ENCODE measurements around the gene WDR26.
A peak's percentile ranks its signal among the peaks of the same experiment; 100 is the strongest.

Gene WDR26

GRCh38 chr1:224392411-224393249 is 42.0 kb downstream of the WDR26 start:
- DNase-seq = peak; percentile 32
- no peak overlapping the region for H3K18ac ChIP-seq (ENCODE audit: low read depth in 1 of 2, low read length in 2 of 2)
- H3K4me3 ChIP-seq (ENCODE audit: insufficient read depth in 1 of 2, low read depth in 1 of 2, low read length in 2 of 2) = no peak overlapping the region
- H2BK5ac ChIP-seq (ENCODE audit: low read depth, low read length, poor library complexity, severe bottlenecking) = no peak overlapping the region
- H3K36me3 ChIP-seq (ENCODE audit: control insufficient read depth in 1 of 2, insufficient read depth in 2 of 2, low read depth in 1 of 2, low read length in 2 of 2) = peaks cover 25 to 98% of the 10 kb centered on the region in 2 experiments
- no peak overlapping the region for H2BK12ac ChIP-seq (ENCODE audit: low read length in 2 of 2)
- no peak overlapping the region for H2AK5ac ChIP-seq (ENCODE audit: low read length, severe bottlenecking)
- no peak overlapping the region for H2BK15ac ChIP-seq (ENCODE audit: low read depth, poor library complexity, severe bottlenecking)
- H3K4ac ChIP-seq (ENCODE audit: low read depth in 1 of 2, low read length in 2 of 2) = no peak overlapping the region
- H3K79me1 ChIP-seq (replicated peaks; ENCODE audit: low read length, poor library complexity, severe bottlenecking) = peaks cover 13% of the 10 kb centered on the region
- no peak overlapping the region for H3K23ac ChIP-seq (ENCODE audit: low read length in 2 of 2)
- no peaks in the 10 kb centered on the region for H3K27me3 ChIP-seq (ENCODE audit: control insufficient read depth in 1 of 2, insufficient read depth in 1 of 2, low read length in 2 of 2)
- no peak overlapping the region for H2BK120ac ChIP-seq (ENCODE audit: low read depth, low read length)
- H2AFZ ChIP-seq (ENCODE audit: low read depth, low read length) = no peak overlapping the region
- no peak overlapping the region for H4K8ac ChIP-seq (ENCODE audit: low read length)
- no peak overlapping the region for H4K91ac ChIP-seq (ENCODE audit: low read length)
- no peak overlapping the region for H3K27ac ChIP-seq (ENCODE audit: low read length, poor library complexity, severe bottlenecking)
- 96% methylated on average over 3 of the region's 4 CpGs for WGBS
- no peaks in the 10 kb centered on the region for H3K4me1 ChIP-seq (ENCODE audit: control insufficient read depth, insufficient read depth, low read depth, low read length)
- no peak overlapping the region for H3K14ac ChIP-seq (ENCODE audit: low read length in 2 of 2)
- no peaks in the 10 kb centered on the region for H3K9me3 ChIP-seq (ENCODE audit: control insufficient read depth, low read length)
- H3K4me2 ChIP-seq (ENCODE audit: low read length, poor library complexity, severe bottlenecking) = no peak overlapping the region
- H3K9ac ChIP-seq (ENCODE audit: low read length) = no peak overlapping the region

DNA sequence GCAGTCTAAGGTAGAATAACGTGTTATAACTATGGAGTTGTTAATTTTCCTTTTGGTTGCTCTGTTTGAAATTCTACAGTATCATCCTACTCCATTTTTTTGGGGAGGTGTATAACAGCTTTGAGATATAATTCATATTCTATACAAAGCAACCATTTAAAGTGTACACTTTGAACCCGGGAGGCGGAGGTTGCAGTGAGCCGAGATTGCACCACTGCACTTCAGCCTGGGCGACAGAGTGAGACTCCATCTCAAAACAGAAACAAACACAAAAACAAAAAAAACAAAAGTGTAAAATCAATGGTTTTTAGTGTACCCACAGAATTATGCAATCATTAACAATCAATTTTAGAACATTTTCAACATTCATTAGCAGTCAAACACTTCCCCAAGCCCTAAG is 44.1 kb downstream of the WDR26 start:
- H2BK12ac ChIP-seq (ENCODE audit: low read length in 2 of 2) = no peak overlapping the region
- 98% methylated on average over 5 of the region's 5 CpGs for WGBS
- DNase-seq = no peak

GRCh38 chr1:224387943-224388342 is 46.7 kb downstream of the WDR26 start:
- Histone ChIP-seq H3K4me1 (ENCODE audit: control insufficient read depth, insufficient read depth, low read depth, low read length) (no peaks in the 10 kb centered on the region), H2BK12ac (ENCODE audit: low read length in 2 of 2) (no peak overlapping the region), H3K27me3 (ENCODE audit: control insufficient read depth in 1 of 2, insufficient read depth in 1 of 2, low read length in 2 of 2) (no peaks in the 10 kb centered on the region), H2BK15ac (ENCODE audit: low read depth, poor library complexity, severe bottlenecking) (no peak overlapping the region), H2BK120ac (ENCODE audit: low read depth, low read length) (no peak overlapping the region), H2AK5ac (ENCODE audit: low read length, severe bottlenecking) (no peak overlapping the region), H3K23ac (ENCODE audit: low read length in 2 of 2) (no peak overlapping the region), H3K36me3 (ENCODE audit: control insufficient read depth in 1 of 2, insufficient read depth in 2 of 2, low read depth in 1 of 2, low read length in 2 of 2) (peaks cover 12 to 91% of the 10 kb centered on the region in 2 experiments), H2AFZ (ENCODE audit: low read depth, low read length) (no peak overlapping the region), H4K91ac (ENCODE audit: low read length) (no peak overlapping the region), H3K14ac (ENCODE audit: low read length in 2 of 2) (no peak overlapping the region), H3K9me3 (ENCODE audit: control insufficient read depth, low read length) (no peaks in the 10 kb centered on the region), H3K4me2 (ENCODE audit: low read length, poor library complexity, severe bottlenecking) (no peak overlapping the region), H3K4me3 (ENCODE audit: insufficient read depth in 1 of 2, low read depth in 1 of 2, low read length in 2 of 2) (no peak overlapping the region), H3K79me1 (replicated peaks; ENCODE audit: low read length, poor library complexity, severe bottlenecking) (peaks cover 13% of the 10 kb centered on the region), H4K8ac (ENCODE audit: low read length) (no peak overlapping the region), H3K4ac (ENCODE audit: low read depth in 1 of 2, low read length in 2 of 2) (no peak overlapping the region), H3K9ac (ENCODE audit: low read length) (no peak overlapping the region), H3K27ac (ENCODE audit: low read length, poor library complexity, severe bottlenecking) (no peak overlapping the region), H2BK5ac (ENCODE audit: low read depth, low read length, poor library complexity, severe bottlenecking) (no peak overlapping the region), H3K18ac (ENCODE audit: low read depth in 1 of 2, low read length in 2 of 2) (no peak overlapping the region)
- no peak for DNase-seq
- WGBS = no CpG with 5 or more reads among the region's 2 CpGs

More for the DNA sequence above, 44.1 kb downstream of the WDR26 start:
- no peak overlapping the region for H2AK5ac ChIP-seq (ENCODE audit: low read length, severe bottlenecking)
- H3K9ac ChIP-seq (ENCODE audit: low read length) = no peak overlapping the region
- peaks cover 14% of the 10 kb centered on the region for H3K79me1 ChIP-seq (replicated peaks; ENCODE audit: low read length, poor library complexity, severe bottlenecking)
- no peak overlapping the region for H3K23ac ChIP-seq (ENCODE audit: low read length in 2 of 2)
- no peaks in the 10 kb centered on the region for H3K27me3 ChIP-seq (ENCODE audit: control insufficient read depth in 1 of 2, insufficient read depth in 1 of 2, low read length in 2 of 2)
- H3K9me3 ChIP-seq (ENCODE audit: control insufficient read depth, low read length) = no peaks in the 10 kb centered on the region
- no peak overlapping the region for H3K27ac ChIP-seq (ENCODE audit: low read length, poor library complexity, severe bottlenecking)
- no peak overlapping the region for H2AFZ ChIP-seq (ENCODE audit: low read depth, low read length)
- H3K36me3 ChIP-seq (ENCODE audit: control insufficient read depth in 1 of 2, insufficient read depth in 2 of 2, low read depth in 1 of 2, low read length in 2 of 2) = peaks cover 19 to 98% of the 10 kb centered on the region in 2 experiments
- H3K4me2 ChIP-seq (ENCODE audit: low read length, poor library complexity, severe bottlenecking) = no peak overlapping the region
- no peak overlapping the region for H3K4me3 ChIP-seq (ENCODE audit: insufficient read depth in 1 of 2, low read depth in 1 of 2, low read length in 2 of 2)
- H3K14ac ChIP-seq (ENCODE audit: low read length in 2 of 2) = no peak overlapping the region
- no peak overlapping the region for H2BK5ac ChIP-seq (ENCODE audit: low read depth, low read length, poor library complexity, severe bottlenecking)
- no peak overlapping the region for H4K8ac ChIP-seq (ENCODE audit: low read length)
- H3K18ac ChIP-seq (ENCODE audit: low read depth in 1 of 2, low read length in 2 of 2) = no peak overlapping the region
- H2BK120ac ChIP-seq (ENCODE audit: low read depth, low read length) = no peak overlapping the region
- H3K4me1 ChIP-seq (ENCODE audit: control insufficient read depth, insufficient read depth, low read depth, low read length) = no peaks in the 10 kb centered on the region
- H3K4ac ChIP-seq (ENCODE audit: low read depth in 1 of 2, low read length in 2 of 2) = no peak overlapping the region
- H2BK15ac ChIP-seq (ENCODE audit: low read depth, poor library complexity, severe bottlenecking) = no peak overlapping the region
- no peak overlapping the region for H4K91ac ChIP-seq (ENCODE audit: low read length)

GRCh38 chr1:224387302-224387912 is 47.2 kb downstream of the WDR26 start:
- Histone ChIP-seq H3K4me3 (ENCODE audit: insufficient read depth in 1 of 2, low read depth in 1 of 2, low read length in 2 of 2) (no peak overlapping the region), H3K23ac (ENCODE audit: low read length in 2 of 2) (no peak overlapping the region), H3K27me3 (ENCODE audit: control insufficient read depth in 1 of 2, insufficient read depth in 1 of 2, low read length in 2 of 2) (no peaks in the 10 kb centered on the region), H3K18ac (ENCODE audit: low read depth in 1 of 2, low read length in 2 of 2) (no peak overlapping the region), H2AFZ (ENCODE audit: low read depth, low read length) (no peak overlapping the region), H2BK5ac (ENCODE audit: low read depth, low read length, poor library complexity, severe bottlenecking) (no peak overlapping the region), H3K4me2 (ENCODE audit: low read length, poor library complexity, severe bottlenecking) (no peak overlapping the region), H4K91ac (ENCODE audit: low read length) (no peak overlapping the region), H3K4me1 (ENCODE audit: control insufficient read depth, insufficient read depth, low read depth, low read length) (no peaks in the 10 kb centered on the region), H3K27ac (ENCODE audit: low read length, poor library complexity, severe bottlenecking) (no peak overlapping the region), H3K14ac (ENCODE audit: low read length in 2 of 2) (no peak overlapping the region), H2BK15ac (ENCODE audit: low read depth, poor library complexity, severe bottlenecking) (no peak overlapping the region), H3K9me3 (ENCODE audit: control insufficient read depth, low read length) (no peaks in the 10 kb centered on the region), H2BK120ac (ENCODE audit: low read depth, low read length) (no peak overlapping the region), H3K36me3 (ENCODE audit: control insufficient read depth in 1 of 2, insufficient read depth in 2 of 2, low read depth in 1 of 2, low read length in 2 of 2) (peaks cover 12 to 90% of the 10 kb centered on the region in 2 experiments), H2BK12ac (ENCODE audit: low read length in 2 of 2) (no peak overlapping the region), H4K8ac (ENCODE audit: low read length) (no peak overlapping the region), H3K4ac (ENCODE audit: low read depth in 1 of 2, low read length in 2 of 2) (no peak overlapping the region), H3K9ac (ENCODE audit: low read length) (peak overlapping the region; percentile 13), H3K79me1 (replicated peaks; ENCODE audit: low read length, poor library complexity, severe bottlenecking) (peaks cover 13% of the 10 kb centered on the region), H2AK5ac (ENCODE audit: low read length, severe bottlenecking) (no peak overlapping the region)
- no peak for DNase-seq
- 96% methylated on average over 3 of the region's 6 CpGs for WGBS

Data from mesenchymal stem cell (in vitro differentiated cells and primary cell).